SU-DHL-6 (cell line): ENCODE data around the gene CTSA.

Experiments used
- CTCF ChIP-seq: fragments of 200-600 bp; sonication (generic); IDR thresholded peaks from one replicate; pipeline ENCODE4 v1.5.1; 2017; ENCODE audit warnings: antibody characterized with exemption, mild to moderate bottlenecking, low read length, moderate library complexity; ENCODE audit not compliant: insufficient read depth, poor library complexity, severe bottlenecking
- EZH2phosphoT487 ChIP-seq: fragments of 200-600 bp; sonication (generic), shearing (Covaris generic); conservative IDR thresholded peaks from 2 replicates; pipeline ENCODE4 v1.6.1; 2018; ENCODE audit warnings: mild to moderate bottlenecking, antibody characterized with exemption, low read length, moderate library complexity, mixed read lengths

GRCh38 chr20:45859916-45860315 lies 31.2 kb upstream of the CTSA start:
- TF ChIP-seq CTCF (no peak), EZH2phosphoT487 (no peak)
